ENCODE results near the gene TRMT1L. TPM values are rescaled to one million over a fixed set of nuclear protein-coding genes. Genes with fewer than 3 reads are reported as not detected.
"Not testable (repeated sequence)": the region's sequence is repeated elsewhere in the genome, so short reads cannot be mapped to it uniquely, and the experiment has no call there.

Gene TRMT1L, protein sequence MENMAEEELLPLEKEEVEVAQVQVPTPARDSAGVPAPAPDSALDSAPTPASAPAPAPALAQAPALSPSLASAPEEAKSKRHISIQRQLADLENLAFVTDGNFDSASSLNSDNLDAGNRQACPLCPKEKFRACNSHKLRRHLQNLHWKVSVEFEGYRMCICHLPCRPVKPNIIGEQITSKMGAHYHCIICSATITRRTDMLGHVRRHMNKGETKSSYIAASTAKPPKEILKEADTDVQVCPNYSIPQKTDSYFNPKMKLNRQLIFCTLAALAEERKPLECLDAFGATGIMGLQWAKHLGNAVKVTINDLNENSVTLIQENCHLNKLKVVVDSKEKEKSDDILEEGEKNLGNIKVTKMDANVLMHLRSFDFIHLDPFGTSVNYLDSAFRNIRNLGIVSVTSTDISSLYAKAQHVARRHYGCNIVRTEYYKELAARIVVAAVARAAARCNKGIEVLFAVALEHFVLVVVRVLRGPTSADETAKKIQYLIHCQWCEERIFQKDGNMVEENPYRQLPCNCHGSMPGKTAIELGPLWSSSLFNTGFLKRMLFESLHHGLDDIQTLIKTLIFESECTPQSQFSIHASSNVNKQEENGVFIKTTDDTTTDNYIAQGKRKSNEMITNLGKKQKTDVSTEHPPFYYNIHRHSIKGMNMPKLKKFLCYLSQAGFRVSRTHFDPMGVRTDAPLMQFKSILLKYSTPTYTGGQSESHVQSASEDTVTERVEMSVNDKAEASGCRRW
- 15.5 and 18.8 TPM in 2 replicates for total RNA-seq

DNA sequence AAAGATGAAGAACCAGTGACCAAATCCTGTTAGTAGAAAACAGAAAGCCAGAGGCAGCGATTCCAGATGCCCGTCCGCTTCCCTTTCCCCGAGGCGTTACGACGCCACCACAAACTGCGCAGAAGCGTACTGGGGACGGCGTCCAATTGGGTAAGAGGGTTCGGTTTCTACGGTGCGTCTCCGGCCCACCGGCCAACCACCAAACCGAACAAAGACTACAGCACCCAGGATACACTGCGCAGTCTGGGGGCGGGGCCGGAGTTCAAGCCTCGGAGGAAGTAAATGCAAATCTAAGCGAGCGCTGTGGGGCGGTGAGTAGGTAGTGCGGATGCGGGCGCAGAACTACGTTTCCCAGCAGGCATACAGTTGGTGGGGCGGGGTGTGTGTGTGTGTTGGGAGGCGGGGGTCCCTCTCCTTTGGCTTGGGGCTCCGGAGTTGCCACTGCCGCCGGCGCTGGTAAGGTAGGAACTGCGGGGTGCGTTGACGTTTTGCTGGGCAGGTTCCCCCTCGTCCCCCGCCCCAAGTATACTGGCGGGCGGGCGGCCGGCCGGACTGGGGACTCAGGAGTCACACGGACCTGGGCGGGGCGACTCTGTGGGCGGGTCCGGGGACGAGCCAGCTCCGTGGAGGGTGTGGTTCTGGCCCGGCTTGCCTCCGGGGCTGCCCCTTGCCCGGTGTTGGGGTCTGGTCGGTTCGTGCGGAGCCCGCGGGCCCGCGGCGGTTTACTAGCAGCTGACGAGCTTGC lies at the start of gene TRMT1L, which contains the start of gene SWT1:
TRMT1L (minus strand) TSS at position 100 of the 745 bp plus-strand sequence. CDS start 241 bp downstream, outside the sequence.
SWT1 (plus strand) TSS at position 314 of the 745 bp plus-strand sequence. CDS start 3,675 bp downstream, outside the sequence.
- DNase-seq (ENCODE audit: low read depth in 2 of 2) = peak; percentile 98 to 100

DNA sequence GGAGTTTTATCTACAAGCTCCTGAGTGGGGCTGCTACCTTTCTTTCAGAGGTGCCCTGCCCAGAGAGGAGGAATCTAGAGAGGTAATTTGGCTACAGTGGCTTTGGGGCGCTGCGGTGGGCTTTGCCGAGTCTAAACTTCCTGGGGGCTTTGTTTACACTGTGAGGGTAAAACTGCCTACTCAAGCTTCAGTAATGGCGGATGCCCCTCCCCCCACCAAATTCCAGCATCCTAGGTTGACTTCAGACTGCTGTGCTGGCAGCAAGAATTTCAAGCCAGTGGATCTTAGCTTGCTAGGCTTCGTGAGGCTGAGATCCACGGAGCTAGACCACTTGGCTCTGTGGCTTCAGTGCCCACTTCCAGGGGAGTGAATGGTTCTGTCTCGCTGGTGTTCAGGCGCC lies 44.1 kb upstream of the TRMT1L start:
- no peak for DNase-seq (ENCODE audit: low read depth in 2 of 2)

DNA sequence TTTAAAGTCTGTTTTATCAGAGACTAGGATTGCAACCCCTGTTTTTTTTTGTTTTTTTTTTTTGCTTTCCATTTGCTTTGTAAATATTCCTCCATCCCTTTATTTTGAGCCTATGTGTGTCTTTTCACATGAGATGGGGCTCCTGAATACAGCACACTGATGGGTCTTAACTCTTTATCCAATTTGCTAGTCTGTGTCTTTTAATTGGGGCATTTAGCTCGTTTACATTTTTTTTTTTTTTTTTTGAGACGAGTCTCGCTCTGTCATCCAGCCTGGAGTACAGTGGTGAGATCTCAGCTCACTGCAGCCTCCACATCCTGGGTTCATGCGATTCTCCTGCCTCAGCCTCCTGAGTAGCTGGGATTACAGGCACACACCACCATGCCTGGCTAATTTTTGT lies 42.0 kb upstream of the TRMT1L start:
- DNase-seq (ENCODE audit: low read depth in 2 of 2) = not testable (repeated sequence)

DNA sequence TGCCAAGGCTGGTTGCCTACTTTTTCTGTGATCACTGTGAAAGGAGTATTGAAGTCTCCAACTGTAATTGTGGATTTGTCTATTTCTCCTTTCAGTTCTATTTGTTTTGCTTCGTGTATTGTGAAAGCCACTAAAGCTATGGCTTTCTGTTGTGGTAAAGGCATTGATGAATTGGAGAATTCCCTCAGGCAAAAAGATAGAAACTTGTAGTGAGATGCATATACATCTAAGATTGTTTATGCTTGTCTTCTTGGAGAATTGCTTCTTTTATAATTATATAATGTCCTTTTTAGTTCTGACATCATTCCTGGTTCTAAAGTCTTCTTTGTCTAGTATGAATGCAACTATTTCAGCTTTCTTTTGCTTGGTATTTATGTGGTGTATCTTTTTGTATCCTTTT lies 37.0 kb upstream of the TRMT1L start:
- no peak for DNase-seq (ENCODE audit: low read depth in 2 of 2)

DNA sequence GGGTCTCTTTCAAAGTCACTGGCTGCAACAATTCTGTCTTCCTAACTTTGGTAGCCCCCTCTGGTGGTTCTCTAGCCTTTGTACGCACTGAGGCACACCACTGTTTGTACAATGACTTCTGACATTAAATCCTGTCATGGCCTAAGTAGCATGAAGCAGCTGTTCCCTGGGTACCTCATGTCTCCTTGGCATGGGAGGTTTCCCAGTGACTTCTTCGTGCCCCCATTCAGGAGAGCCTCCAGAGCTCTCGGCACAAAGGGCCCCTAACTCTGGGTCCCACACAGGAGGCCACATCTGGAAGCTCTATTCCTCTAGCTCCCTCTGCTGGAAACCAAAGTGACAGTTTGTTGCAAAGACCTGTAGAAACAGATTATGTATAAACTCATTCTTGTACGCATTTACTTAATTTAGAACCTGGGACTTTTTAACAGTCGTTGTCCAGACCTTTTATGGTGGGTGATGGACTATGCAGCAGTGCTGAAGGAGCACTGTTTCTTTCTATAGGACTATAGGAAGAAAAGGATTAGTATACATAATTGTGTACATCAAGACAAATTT lies 13.6 kb upstream of the TRMT1L start:
- DNase-seq (ENCODE audit: low read depth in 2 of 2) = peak; percentile 60 to 70

DNA sequence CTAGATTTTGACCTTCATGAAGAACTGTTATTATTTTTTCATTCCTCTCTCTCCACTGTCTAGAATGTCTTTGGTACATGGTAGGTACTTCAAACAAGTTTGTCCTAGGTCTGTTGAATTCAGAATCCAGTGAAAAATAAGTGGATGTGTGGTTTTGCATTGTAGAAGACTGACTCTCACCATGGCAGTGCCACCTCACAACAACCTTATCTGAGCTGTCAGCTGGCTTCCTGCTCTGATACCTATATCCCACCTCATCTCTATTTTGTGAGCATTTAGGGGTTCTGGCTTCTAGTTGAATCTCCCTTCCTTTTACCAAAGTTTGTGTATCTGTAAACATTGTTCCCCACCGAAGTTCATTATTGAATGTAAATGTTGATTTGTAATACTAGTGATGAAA lies 9.4 kb upstream of the TRMT1L start:
- DNase-seq (ENCODE audit: low read depth in 2 of 2) = peak in 1 of 2 donors; percentile 5

DNA sequence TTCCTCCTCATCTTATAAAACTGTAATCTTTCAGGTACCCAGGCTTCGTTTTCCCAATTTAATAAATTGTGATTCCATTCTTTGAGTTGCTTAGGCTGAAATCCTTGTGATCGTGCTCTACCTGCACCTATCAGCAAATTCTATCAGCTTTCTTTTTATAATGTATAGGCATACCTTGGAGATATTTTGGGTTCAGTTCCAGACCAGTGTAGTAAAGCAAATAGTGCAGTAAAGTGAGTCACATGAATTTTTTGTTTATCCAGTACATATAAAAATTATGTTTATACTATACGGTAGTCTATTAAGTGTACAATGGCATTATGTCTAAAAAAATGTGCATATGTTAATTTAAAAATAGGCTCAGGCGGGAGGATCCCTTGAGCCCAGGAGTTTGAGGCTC lies 5.7 kb upstream of the TRMT1L start:
- DNase-seq (ENCODE audit: low read depth in 2 of 2) = no peak

DNA sequence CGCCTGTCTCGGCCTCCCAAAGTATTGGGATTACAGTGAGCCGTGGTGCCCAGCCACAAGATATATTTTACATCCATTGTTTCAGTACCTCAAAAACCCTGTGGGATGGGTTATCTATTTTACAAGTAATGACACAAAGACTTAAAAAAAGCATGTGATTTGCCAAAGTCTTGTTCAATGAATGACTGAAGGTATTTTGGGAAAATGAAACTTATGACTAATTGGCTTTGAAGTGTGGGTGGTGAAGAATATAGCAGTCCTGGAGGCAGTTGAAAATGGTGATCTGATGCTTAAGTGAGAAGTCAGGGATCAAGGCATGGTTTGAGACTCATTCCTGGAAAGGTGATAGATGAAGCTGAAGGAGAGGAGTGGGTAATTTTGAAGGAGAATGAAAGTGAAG lies 3.2 kb upstream of the TRMT1L start:
- DNase-seq (ENCODE audit: low read depth in 2 of 2) = no peak

DNA sequence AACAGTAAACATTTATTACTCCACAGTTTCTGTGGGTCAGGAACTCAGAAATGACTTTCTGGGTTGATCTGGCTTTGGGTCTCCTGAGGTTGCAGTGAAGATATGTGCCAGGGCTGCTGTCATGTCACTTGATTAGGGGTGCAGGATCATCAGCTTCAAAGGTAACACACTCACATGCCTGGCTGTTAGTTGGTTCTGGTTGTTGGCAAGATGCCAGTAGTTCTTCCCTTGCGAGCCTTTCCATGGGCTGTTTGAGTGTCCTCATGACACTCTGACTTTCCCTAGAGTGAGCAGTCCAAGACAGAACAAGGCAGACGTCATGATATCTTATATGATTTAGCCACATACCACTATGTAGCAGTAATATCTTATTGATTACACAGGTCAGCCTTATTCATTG lies 2.0 kb upstream of the TRMT1L start:
- DNase-seq (ENCODE audit: low read depth in 2 of 2) = peak in 1 of 2 donors; percentile 8

DNA sequence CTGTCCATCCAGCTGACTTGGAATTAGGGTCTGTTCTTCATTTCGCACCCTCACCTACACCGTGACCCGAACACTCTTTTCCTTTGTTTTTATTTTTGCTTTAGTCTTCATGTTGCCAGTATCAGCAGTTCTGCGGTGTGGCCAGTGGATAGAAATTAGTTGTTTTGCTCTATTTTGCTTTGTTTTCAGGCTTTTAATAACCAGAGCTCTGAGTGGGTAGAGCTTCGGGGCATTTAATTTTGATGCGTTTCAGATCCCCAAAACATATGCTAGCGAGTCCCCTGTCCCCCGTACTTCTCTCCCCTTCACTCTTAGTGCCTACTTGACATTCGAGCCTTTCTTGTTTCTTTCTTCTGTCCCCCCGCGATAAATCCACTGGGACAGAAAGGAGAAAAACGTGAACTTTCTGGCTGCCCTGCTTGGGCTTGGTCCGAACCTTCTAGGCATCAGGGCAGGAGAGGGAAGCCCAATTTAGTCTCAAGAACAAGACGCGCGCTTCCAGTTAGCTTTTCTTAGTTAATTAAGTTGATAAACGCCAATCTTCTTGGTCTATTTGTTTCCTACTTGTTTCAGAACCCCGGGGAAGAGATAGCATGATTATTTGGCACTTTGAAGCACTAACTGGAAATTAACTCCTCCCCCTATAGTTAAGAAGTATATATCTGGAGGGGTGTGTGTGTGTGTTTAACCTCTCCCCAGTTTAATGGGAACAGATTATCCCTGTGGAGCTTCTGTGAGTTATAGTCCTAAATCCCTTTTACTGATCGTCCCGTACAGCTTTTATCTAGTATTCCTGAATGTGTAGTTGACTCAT lies 1.1 kb upstream of the TRMT1L start:
- peak in 1 of 2 donors; percentile 19 for DNase-seq (ENCODE audit: low read depth in 2 of 2)

DNA sequence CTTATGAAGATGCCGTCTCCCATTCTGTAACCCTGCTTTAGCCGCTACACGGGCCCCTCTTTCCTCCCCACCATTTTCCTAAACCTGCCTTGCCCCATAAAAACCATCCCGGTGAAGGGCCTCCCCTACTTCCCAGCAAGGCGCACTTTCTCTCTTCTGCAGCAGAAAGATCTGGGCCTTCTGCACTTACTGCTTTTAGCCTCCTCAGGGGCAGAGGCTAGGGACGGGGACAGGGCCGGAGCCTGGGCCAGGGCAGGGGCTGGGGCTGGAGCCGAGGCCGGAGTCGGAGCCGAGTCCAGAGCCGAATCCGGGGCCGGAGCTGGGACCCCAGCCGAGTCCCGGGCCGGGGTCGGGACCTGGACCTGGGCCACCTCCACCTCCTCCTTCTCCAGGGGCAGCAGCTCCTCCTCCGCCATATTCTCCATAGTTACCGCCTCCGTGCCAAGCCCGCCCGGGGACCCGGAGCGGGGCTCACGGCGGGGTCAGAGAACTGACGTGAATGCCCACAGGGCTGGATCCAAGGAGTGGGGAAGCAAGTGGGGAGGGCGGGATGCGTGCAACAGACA lies 382 bp downstream of the TRMT1L start:
- no peak for DNase-seq (ENCODE audit: low read depth in 2 of 2)

DNA sequence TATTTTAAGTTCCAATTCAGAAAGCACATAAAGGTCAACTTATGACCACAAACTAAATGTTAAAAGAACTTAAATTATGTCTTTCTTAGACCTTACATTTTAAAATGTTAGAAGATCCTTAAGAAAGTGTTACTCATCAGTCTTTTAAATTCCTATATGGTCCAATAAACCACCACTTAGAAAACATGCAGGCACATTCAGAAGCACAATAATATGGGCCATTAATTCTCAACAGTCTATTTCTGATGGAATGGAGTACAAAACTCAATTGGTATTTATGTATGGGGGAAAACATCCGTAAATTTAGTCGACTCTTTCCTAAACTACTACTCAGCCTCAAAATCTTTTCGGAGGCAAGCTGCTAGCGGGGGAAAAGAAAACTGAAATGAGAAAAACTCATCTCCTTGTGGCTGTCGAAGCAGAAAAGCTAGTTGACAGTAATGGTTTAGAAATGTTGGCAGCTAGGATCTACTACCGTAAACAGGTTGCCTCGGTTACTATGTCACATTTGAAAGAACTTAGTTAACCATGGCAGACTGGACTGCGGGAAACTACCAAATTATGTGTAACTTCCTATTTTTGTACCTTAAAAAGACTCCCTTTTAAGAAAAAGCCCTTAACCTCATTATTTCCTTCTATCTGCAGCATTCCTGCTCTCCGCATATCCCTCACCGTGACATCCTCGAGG lies 1.0 kb downstream of the TRMT1L start:
- peak in 1 of 2 donors; percentile 28 for DNase-seq (ENCODE audit: low read depth in 2 of 2)

DNA sequence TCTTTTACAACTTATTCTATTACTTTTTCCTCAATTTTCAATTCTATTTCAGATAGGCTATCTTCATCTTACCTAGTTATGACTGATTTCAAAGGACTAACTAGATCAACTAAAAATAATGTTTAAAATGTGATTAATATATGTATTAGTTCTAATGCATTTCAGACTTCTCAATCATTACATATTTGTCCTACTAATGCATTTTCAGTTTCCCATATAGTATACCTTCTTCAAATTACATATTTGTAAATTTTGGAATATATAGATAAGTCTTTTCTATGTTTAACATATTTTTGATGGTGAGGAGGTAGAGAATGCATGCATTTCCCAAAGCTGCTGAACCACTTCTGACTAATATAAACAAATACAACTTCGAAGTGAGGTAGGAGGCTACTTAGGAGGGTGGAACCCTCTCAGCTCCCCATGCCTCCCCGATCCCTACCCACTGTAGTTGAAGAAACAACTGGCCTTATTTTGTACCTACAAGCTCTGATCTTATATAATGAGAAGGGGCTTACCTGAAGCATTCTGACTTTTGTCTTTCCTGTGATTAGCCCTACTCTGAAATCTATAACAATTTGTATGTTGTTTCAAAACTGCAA lies 1.7 kb downstream of the TRMT1L start:
- no peak for DNase-seq (ENCODE audit: low read depth in 2 of 2)

DNA sequence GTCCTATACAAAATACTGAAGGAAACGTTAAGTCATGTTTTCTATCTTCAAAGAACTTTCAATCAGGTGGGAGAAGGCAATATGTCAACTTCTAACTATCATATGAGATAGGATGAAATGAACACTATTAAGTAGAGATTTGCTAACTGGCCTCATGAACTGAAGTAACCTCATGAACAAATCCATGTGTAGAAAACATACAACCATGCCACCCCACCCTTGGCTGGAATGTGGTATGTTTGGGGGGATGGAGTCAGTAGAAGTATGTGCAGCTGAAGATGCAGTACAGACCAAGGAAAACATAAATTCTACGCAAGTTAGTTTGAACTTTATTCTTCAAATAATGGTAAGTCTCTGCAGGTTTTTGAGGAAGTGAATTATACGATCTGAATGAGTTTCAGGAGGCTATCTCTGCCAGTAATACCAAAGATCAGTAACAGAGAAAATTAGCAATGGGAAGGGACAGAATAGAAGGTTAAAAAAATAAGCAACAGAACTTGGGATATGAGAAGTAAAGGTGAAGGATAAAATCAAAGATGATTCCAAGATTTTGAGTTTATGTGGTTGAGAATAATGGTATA lies 4.5 kb downstream of the TRMT1L start:
- no peak for DNase-seq (ENCODE audit: low read depth in 2 of 2)

DNA sequence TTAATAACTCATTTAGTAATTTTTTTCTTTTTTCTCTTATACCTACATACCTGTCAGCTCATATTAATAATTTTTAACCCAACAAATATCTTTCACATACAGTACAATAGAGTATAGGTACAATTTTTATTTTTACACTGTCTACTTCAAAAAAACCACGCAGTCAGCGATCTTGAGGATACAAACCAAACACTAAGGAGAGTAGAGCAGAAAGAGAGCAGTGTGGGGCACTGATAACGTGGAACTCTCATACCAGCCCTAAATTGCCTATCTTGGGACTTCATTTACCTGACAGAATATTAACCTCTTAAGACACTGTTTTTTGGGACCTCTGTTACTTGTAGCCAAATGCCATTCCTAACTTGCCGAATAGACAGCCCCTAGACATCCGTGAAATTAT lies 5.5 kb downstream of the TRMT1L start:
- no peak for DNase-seq (ENCODE audit: low read depth in 2 of 2)

DNA sequence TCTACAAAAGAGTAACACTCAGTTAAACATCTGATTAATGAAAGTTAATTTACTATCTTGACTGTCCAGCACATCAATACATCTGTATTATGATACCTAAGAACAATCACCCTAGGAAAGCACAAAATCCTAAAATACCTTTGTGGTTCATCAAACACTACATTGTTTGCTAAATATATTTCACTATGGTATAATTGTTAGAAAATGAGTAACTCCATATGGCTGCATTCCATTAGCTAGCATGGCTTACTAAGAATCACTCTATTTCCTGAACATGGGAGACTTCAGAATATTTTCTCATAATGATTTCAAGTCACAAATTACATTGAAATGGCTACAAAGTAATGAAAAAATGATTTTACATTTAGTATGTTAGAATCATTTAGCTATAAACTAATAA lies 12.5 kb downstream of the TRMT1L start:
- peak in 1 of 2 donors; percentile 18 for DNase-seq (ENCODE audit: low read depth in 2 of 2)

DNA sequence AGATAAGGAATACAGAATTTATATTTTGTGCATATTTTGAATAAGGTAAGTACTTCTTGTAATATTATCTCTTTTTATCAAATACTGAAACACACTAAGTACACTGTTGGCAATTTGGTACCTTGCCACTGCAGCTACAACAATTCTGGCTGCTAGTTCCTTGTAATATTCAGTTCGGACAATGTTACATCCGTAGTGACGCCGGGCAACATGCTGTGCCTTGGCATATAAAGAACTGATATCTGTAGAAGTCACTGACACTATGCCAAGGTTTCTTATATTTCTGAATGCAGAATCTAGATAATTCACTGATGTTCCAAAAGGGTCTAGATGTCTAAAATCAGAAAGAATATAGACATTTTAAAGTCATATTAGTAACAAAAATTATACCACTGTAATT lies 17.5 kb downstream of the TRMT1L start:
- no peak for DNase-seq (ENCODE audit: low read depth in 2 of 2)

DNA sequence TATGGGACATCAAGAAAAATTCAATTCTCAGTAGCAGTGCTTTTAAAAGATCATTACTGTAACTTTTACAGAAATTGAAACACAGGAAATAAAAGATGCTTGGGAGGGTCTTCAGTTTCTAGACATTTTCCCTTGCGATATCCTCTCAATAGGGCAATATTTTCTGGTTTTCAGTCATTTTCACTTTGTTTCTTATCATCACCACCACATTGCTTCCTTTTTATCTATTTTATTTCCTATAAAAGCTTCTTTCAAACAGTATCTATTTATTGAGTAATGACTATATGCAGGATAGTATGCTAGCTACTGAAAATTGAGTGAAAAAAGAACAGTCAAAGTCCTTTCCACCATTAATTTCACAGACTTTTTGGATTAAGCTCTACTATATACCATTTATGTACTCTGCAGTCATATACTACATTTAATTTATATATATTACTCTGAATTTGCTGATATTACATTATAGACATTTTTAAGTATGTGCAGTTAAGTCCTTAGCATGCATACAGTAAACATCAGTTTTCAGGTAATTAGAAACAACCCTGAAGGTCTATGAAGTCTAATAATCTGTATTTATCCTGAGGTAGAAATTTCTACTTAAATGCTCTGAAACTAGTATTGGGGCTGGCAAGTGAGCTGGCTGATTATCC lies 18.7 kb downstream of the TRMT1L start:
- DNase-seq (ENCODE audit: low read depth in 2 of 2) = no peak

DNA sequence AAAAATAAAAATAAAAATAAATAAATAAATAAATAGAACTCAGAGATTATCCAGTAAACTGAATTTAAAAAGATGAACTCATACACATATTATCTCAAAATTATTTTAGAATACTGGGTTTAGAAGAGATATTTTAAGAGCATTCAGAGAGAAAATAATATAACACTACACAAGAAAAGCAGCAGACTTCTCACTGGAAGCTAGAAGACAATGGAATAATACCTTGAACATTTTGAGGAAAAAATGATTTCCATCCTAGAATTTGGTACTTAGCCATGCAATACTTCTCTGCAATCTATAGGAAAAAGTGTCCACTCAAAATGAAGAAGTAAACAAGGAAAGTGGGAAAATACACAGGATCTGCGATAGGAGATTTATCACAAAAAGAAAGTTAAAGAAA lies 24.2 kb downstream of the TRMT1L start:
- DNase-seq (ENCODE audit: low read depth in 2 of 2) = no peak
